ENCODE data around the gene TBC1D8B.

- TF ChIP-seq ZNF207 (IDR thresholded peaks at IDR 0.05; ENCODE audit: borderline replicate concordance), result no peak
- TF ChIP-seq SAFB2 (CRISPR knock-in tag; IDR thresholded peaks at IDR 0.05; ENCODE audit: borderline replicate concordance, low read depth), result no peak
- TF ChIP-seq PATZ1 (CRISPR knock-in tag; IDR thresholded peaks at IDR 0.05), result no peak
- no peak for TF ChIP-seq NR2F1 (CRISPR knock-in tag; IDR thresholded peaks at IDR 0.05)
- TF ChIP-seq SMAD1 (CRISPR knock-in tag; IDR thresholded peaks at IDR 0.05; ENCODE audit: borderline replicate concordance, low read depth), result no peak
- no peak for TF ChIP-seq STAG1 (CRISPR knock-in tag; IDR thresholded peaks at IDR 0.05)
- no peak for TF ChIP-seq ZNF280D (CRISPR knock-in tag; IDR thresholded peaks at IDR 0.05)
- no peak for TF ChIP-seq IRF9 (CRISPR knock-in tag; IDR thresholded peaks at IDR 0.05; ENCODE audit: borderline replicate concordance)
- TF ChIP-seq CBX5 (CRISPR knock-in tag; IDR thresholded peaks at IDR 0.05; ENCODE audit: borderline replicate concordance), result no peak
- TF ChIP-seq NFYB (CRISPR knock-in tag; IDR thresholded peaks at IDR 0.05), result no peak
- TF ChIP-seq E2F5 (CRISPR knock-in tag; conservative IDR thresholded peaks at IDR 0.05), result no peak
- no peak for TF ChIP-seq RAD21 (CRISPR knock-in tag; IDR thresholded peaks at IDR 0.05)
- no peak for TF ChIP-seq CTCF (CRISPR knock-in tag; IDR thresholded peaks at IDR 0.05)
- no peak for TF ChIP-seq FOXO4 (CRISPR knock-in tag; conservative IDR thresholded peaks at IDR 0.05)
These were observed 96.8 kb downstream of the TBC1D8B start for GRCh38 chrX:106899276-106899675.

Data from HepG2 (cell line).